Activated CD8-positive, alpha-beta T cell treated with anti-CD3 and anti-CD28 coated beads for 36 hours (primary cell): ENCODE measurements around the gene LORICRIN. TPM values are rescaled to one million over a fixed set of nuclear protein-coding genes. Genes with fewer than 3 reads are reported as not detected.

Source experiments
- ATAC-seq: fragments of 200-7000 bp; cut with Tn5 transposase; one replicate; pipeline ENCODE4 v1.10.0; 2021; ENCODE audit warnings: mild to moderate bottlenecking, moderate library complexity
- CTCF ChIA-PET: fragments of 350-600 bp; sonication (Branson Sonifier 250); formaldehyde crosslinking; loops from one replicate; lab custom pipeline; 2021; ENCODE audit warnings: antibody characterized with exemption; lab: Charles Lee
- POLR2A ChIA-PET: fragments of 350-600 bp; sonication (Branson Sonifier 250); formaldehyde crosslinking; loops from one replicate; lab custom pipeline; 2021; ENCODE audit warnings: antibody characterized with exemption; lab: Charles Lee
- DNase-seq: peaks from one replicate; pipeline ENCODE4 v3.0.0-alpha.2; 2020
- H3K27ac Mint-ChIP-seq: one replicate; pipeline ENCODE4 v1.8.0; 2021; ENCODE audit warnings: mild to moderate bottlenecking, mixed read lengths
- H3K27me3 Mint-ChIP-seq: one replicate; pipeline ENCODE4 v1.8.0; 2021; ENCODE audit warnings: mixed read lengths
- H3K36me3 Mint-ChIP-seq: one replicate; pipeline ENCODE4 v1.8.0; 2021; ENCODE audit warnings: low read depth, mixed read lengths
- H3K4me1 Mint-ChIP-seq: one replicate; pipeline ENCODE4 v1.8.0; 2021; ENCODE audit warnings: low read depth, mixed read lengths
- H3K4me3 Mint-ChIP-seq: one replicate; pipeline ENCODE4 v1.8.0; 2021; ENCODE audit warnings: mild to moderate bottlenecking, moderate library complexity, mixed read lengths
- H3K9me3 Mint-ChIP-seq: one replicate; pipeline ENCODE4 v1.8.0; 2021; ENCODE audit warnings: mixed read lengths
- CTCF ChIP-seq: fragments of 200-600 bp; IDR thresholded peaks from one replicate; pipeline ENCODE4 v1.8.0; 2022; ENCODE audit warnings: antibody characterized with exemption, mild to moderate bottlenecking
- intact Hi-C: fragments of 100-400 bp; cut with micrococcal nuclease; formaldehyde crosslinking; loops from one replicate; pipeline ENCODE4 v1.10.0; 2022
- total RNA-seq, 2 experiments: library from RNA; stranded (reverse); gene quantifications; one replicate each; pipeline ENCODE4 v1.2.3, GENCODE V29; 2021

The LORICRIN gene
- total RNA-seq, 2 experiments from 2014 or later: not detected

GRCh38 chr1:153272186-153272585 is 12.7 kb downstream of the LORICRIN start:
- H3K4me3 Mint-ChIP-seq: no peak overlapping the region
- TF ChIP-seq CTCF: no peak
- POLR2A ChIA-PET: no interaction called here
- DNase-seq: no peak
- ATAC-seq: no peak
- intact Hi-C loops: no loop called here
- CTCF ChIA-PET: no interaction called here
- peaks cover 37% of the 10 kb centered on the region for H3K27me3 Mint-ChIP-seq
- no peaks in the 10 kb centered on the region for H3K4me1 Mint-ChIP-seq
- H3K9me3 Mint-ChIP-seq: no peaks in the 10 kb centered on the region
- H3K27ac Mint-ChIP-seq: no peak overlapping the region
- H3K36me3 Mint-ChIP-seq: no peaks in the 10 kb centered on the region

- H3K4me1 Mint-ChIP-seq: no peaks in the 10 kb centered on the region
- no peak overlapping the region for H3K4me3 Mint-ChIP-seq
- H3K9me3 Mint-ChIP-seq: no peaks in the 10 kb centered on the region
- ATAC-seq: peak; percentile 76
- CTCF ChIA-PET: interaction anchor here (1.2 to 1.5 kb wide), 2 partner anchors 9 to 30 kb away, joined by 3 to 7 read pairs; no protein-coding TSS in a partner anchor
- H3K36me3 Mint-ChIP-seq: no peaks in the 10 kb centered on the region
- H3K27me3 Mint-ChIP-seq: peaks cover 19% of the 10 kb centered on the region
- peak; percentile 81 for TF ChIP-seq CTCF
- POLR2A ChIA-PET: no interaction called here
- H3K27ac Mint-ChIP-seq: no peak overlapping the region
- peak; percentile 65 for DNase-seq
- intact Hi-C loops: no loop called here
These were observed 18.4 kb downstream of the LORICRIN start for GRCh38 chr1:153277852-153278251.

- peaks cover 4% of the 10 kb centered on the region for H3K27me3 Mint-ChIP-seq
- peak; percentile 51 for ATAC-seq
- no peaks in the 10 kb centered on the region for H3K36me3 Mint-ChIP-seq
- H3K27ac Mint-ChIP-seq: no peak overlapping the region
- no peak overlapping the region for H3K4me3 Mint-ChIP-seq
- no peaks in the 10 kb centered on the region for H3K9me3 Mint-ChIP-seq
- intact Hi-C loops: no loop called here
- DNase-seq: peak; percentile 21
- TF ChIP-seq CTCF: peak; percentile 62
- peaks cover 7% of the 10 kb centered on the region for H3K4me1 Mint-ChIP-seq
- POLR2A ChIA-PET: no interaction called here
- CTCF ChIA-PET: interaction anchor here (0.7 to 2.6 kb wide), 11 partner anchors 8 to 96 kb away, joined by 3 to 7 read pairs (median 4); no protein-coding TSS in a partner anchor
These were observed 29.3 kb downstream of the LORICRIN start for GRCh38 chr1:153288634-153289275.

- Mint-ChIP-seq H3K4me3 (no peak overlapping the region), H3K36me3 (no peaks in the 10 kb centered on the region), H3K4me1 (peaks cover 12% of the 10 kb centered on the region), H3K9me3 (no peaks in the 10 kb centered on the region), H3K27me3 (peaks cover 6% of the 10 kb centered on the region), H3K27ac (no peak overlapping the region)
- intact Hi-C loops: no loop called here
- ATAC-seq (peak; percentile 34), DNase-seq (peak; percentile 9)
- POLR2A ChIA-PET: no interaction called here
- CTCF ChIA-PET: interaction anchor here (0.9 kb wide), 1 partner anchor 11 kb away, joined by 3 read pairs; no protein-coding TSS in a partner anchor
- no peak for TF ChIP-seq CTCF
These were observed 32.0 kb downstream of the LORICRIN start for GRCh38 chr1:153291514-153291913.

GRCh38 chr1:153292185-153292584 is 32.7 kb downstream of the LORICRIN start:
- CTCF ChIA-PET: interaction anchor here (0.9 kb wide), 1 partner anchor 10 kb away, joined by 3 read pairs; no protein-coding TSS in a partner anchor

More at GRCh38 chr1:153292185-153292584, 32.7 kb downstream of the LORICRIN start:
- H3K27me3 Mint-ChIP-seq: peaks cover 6% of the 10 kb centered on the region
- TF ChIP-seq CTCF: no peak
- no peaks in the 10 kb centered on the region for H3K36me3 Mint-ChIP-seq
- POLR2A ChIA-PET: no interaction called here
- H3K27ac Mint-ChIP-seq: no peak overlapping the region
- H3K9me3 Mint-ChIP-seq: no peaks in the 10 kb centered on the region
- no peak overlapping the region for H3K4me3 Mint-ChIP-seq
- DNase-seq (no peak), ATAC-seq (no peak)
- intact Hi-C loops: no loop called here
- H3K4me1 Mint-ChIP-seq: peaks cover 12% of the 10 kb centered on the region
